Progenitor cell of endocrine pancreas (in vitro differentiated cells): ENCODE measurements around the gene TRIAP1. TPM values are rescaled to one million over a fixed set of nuclear protein-coding genes. Genes with fewer than 3 reads are reported as not detected.
A peak's percentile ranks its signal among the peaks of the same experiment; 100 is the strongest.
"Not testable (repeated sequence)": the region's sequence is repeated elsewhere in the genome, so short reads cannot be mapped to it uniquely, and the experiment has no call there.

Source experiments
- DNase-seq: peaks from one replicate; pipeline ENCODE4 v3.0.0; 2021; ENCODE audit warnings: low spot score; ENCODE audit not compliant: unreplicated experiment
- H3K27ac Mint-ChIP-seq: 2 replicates; pipeline ENCODE4 v1.8.0; 2021; ENCODE audit warnings: mild to moderate bottlenecking, moderate library complexity, mixed read lengths
- H3K27me3 Mint-ChIP-seq: 2 replicates; pipeline ENCODE4 v1.8.0; 2021; ENCODE audit warnings: mixed read lengths
- H3K36me3 Mint-ChIP-seq: 2 replicates; pipeline ENCODE4 v1.8.0; 2022; ENCODE audit warnings: mixed read lengths; ENCODE audit not compliant: insufficient read depth
- H3K4me1 Mint-ChIP-seq: 2 replicates; pipeline ENCODE4 v1.8.0; 2021; ENCODE audit warnings: low read depth, mixed read lengths
- H3K4me3 Mint-ChIP-seq: 2 replicates; pipeline ENCODE4 v1.8.0; 2021; ENCODE audit warnings: low read depth, mild to moderate bottlenecking, moderate library complexity, mixed read lengths
- H3K9me3 Mint-ChIP-seq: 2 replicates; pipeline ENCODE4 v1.8.0; 2021; ENCODE audit warnings: low read depth, mixed read lengths
- total RNA-seq: library from RNA; stranded (reverse); gene quantifications from 2 replicates; pipeline ENCODE4 v1.2.1, GENCODE V29; 2021
- TF ChIP-seq, protein P1 (sequence below): fragments of 200-600 bp; sonication (generic); IDR thresholded peaks from one replicate; pipeline ENCODE4 v1.5.0; 2021; ENCODE audit warnings: antibody characterized with exemption, mild to moderate bottlenecking; ENCODE audit not compliant: unreplicated experiment

The TRIAP1 gene
- total RNA-seq, 1 donor from 2014 or later = 32.4 TPM

DNA sequence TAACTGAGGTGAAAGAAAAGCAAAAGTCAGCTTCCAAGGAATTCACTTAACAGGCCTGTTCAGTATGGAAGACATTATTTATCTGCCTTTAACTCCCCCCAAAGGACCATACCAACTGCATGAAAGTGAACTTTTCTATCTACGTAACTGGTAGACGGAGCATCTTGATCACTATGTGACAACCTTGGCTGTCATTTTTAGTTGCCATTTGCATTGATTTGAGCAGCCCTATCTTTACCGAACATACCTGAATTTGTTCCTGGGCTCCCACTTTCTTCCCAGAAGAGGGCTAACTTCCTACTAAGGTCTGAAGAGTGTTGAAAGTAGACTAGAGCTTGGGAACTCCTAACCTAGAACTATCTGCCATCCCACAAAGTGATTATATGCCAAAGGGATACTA, 14.0 kb upstream of the TRIAP1 start:
- no peaks in the 10 kb centered on the region for H3K9me3 Mint-ChIP-seq
- H3K4me3 Mint-ChIP-seq = no peak overlapping the region
- TF ChIP-seq, protein P1, sequence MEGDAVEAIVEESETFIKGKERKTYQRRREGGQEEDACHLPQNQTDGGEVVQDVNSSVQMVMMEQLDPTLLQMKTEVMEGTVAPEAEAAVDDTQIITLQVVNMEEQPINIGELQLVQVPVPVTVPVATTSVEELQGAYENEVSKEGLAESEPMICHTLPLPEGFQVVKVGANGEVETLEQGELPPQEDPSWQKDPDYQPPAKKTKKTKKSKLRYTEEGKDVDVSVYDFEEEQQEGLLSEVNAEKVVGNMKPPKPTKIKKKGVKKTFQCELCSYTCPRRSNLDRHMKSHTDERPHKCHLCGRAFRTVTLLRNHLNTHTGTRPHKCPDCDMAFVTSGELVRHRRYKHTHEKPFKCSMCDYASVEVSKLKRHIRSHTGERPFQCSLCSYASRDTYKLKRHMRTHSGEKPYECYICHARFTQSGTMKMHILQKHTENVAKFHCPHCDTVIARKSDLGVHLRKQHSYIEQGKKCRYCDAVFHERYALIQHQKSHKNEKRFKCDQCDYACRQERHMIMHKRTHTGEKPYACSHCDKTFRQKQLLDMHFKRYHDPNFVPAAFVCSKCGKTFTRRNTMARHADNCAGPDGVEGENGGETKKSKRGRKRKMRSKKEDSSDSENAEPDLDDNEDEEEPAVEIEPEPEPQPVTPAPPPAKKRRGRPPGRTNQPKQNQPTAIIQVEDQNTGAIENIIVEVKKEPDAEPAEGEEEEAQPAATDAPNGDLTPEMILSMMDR = no peak
- peaks cover 29% of the 10 kb centered on the region for H3K36me3 Mint-ChIP-seq
- H3K27ac Mint-ChIP-seq = no peak overlapping the region
- H3K4me1 Mint-ChIP-seq = no peaks in the 10 kb centered on the region
- no peaks in the 10 kb centered on the region for H3K27me3 Mint-ChIP-seq
- no peak for DNase-seq

DNA sequence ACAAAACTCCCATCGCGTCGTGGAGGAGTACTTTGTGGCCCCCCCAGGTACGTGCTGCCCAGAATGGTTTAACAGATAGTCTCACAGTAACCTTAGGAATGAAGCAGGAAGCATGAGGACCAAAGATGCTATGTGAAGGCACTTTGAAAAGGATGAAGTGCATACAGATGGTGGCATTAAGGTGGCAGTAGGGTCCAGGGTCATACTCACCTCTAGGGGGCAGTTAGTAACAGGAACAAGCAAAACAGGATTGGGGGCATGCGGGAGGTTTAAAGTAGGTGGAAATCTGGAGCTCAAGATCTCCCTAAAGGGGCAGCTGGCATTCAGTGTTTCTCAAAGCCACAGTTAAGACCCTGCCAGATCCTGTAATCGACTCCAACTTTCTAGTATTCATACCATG, 10.9 kb upstream of the TRIAP1 start:
- TF ChIP-seq, protein P1 = peak; percentile 47
- Mint-ChIP-seq H3K4me3 (no peak overlapping the region), H3K36me3 (peaks cover 21% of the 10 kb centered on the region), H3K27me3 (no peaks in the 10 kb centered on the region), H3K9me3 (no peaks in the 10 kb centered on the region), H3K4me1 (peaks cover 11% of the 10 kb centered on the region), H3K27ac (peak overlapping the region; percentile 15)
- DNase-seq = no peak

DNA sequence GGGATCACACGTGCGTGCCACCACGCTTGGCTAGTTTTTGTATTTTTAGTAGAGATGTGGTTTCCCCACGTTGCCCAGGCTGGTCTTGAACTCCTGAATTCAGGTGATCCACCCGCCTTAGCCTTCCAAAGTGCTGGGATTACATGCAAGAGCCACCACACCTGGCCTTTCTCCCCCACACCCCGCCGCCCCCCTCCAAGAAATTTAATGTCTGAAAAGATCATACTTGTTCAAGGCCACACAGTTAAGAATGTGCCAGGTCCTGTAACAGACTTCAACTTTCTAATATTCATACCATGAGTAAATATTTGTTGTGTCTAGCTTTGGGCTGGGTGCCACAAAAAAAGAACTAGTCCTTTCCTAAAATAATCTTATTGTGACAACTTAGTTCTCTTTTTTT, 9.1 kb upstream of the TRIAP1 start:
- peaks cover 17% of the 10 kb centered on the region for H3K36me3 Mint-ChIP-seq
- no peak overlapping the region for H3K4me3 Mint-ChIP-seq
- no peak for DNase-seq
- TF ChIP-seq, protein P1 = no peak
- H3K27ac Mint-ChIP-seq = no peak overlapping the region
- no peaks in the 10 kb centered on the region for H3K9me3 Mint-ChIP-seq
- peaks cover 11% of the 10 kb centered on the region for H3K4me1 Mint-ChIP-seq
- no peaks in the 10 kb centered on the region for H3K27me3 Mint-ChIP-seq

DNA sequence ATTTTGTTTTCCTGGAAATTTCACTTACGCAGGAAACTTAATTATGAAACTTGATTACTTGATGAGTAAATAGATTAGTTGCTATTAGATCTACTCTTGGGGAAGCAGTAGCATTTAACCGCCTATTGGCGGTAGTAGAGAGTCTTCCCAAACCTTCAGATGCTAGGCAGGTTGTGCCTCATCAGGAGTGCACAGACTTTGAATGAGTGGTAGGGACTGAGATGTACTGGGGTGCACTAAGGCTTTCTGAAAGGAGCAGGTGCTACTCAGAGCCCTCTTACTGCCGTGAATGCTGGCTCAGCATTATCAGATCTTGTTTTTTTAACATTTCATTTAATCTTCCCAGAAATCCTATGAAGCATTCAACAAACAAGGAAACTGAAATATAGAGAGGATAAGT, 7.8 kb upstream of the TRIAP1 start:
- Mint-ChIP-seq H3K4me3 (no peak overlapping the region), H3K27ac (peak overlapping the region; percentile 18), H3K9me3 (no peaks in the 10 kb centered on the region), H3K36me3 (peaks cover 11% of the 10 kb centered on the region), H3K27me3 (no peaks in the 10 kb centered on the region), H3K4me1 (peaks cover 13% of the 10 kb centered on the region)
- TF ChIP-seq, protein P1 = peak; percentile 49
- no peak for DNase-seq

DNA sequence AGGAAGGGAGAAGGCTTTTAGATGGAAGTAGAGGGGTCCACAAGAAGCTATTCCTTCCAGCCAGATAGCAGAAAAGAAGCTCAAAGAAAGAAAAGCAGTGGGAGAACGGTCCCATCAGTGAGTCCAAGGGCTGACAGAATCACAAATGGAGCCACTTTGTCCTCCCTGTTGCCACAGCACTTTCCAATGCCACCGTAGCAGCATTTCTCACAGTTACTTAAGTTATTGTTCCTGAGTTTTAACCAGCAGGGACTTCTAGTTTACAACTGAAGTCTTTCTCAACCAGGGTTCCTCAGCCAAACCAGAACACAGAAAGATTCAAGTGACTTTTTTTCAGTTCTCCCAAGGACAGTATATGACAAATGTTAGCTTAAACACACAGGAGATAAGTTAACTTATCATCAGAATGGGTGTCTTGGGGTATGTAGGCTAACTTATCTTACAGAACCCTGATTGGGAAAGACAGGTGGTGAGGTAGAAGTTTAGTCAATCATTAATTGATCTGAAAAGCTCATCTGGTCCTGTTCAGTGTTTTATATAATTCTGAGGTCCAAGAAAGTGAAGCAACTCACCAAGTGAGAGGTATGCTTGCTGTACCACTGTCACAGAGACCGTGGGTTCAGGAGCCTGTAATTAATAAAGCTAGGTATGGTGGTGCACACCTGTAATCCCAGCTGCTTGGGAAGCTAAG, 7.0 kb upstream of the TRIAP1 start:
- Mint-ChIP-seq H3K27me3 (no peaks in the 10 kb centered on the region), H3K4me3 (no peak overlapping the region), H3K27ac (peak overlapping the region; percentile 71), H3K4me1 (peaks cover 13% of the 10 kb centered on the region), H3K36me3 (peaks cover 9% of the 10 kb centered on the region), H3K9me3 (no peaks in the 10 kb centered on the region)
- TF ChIP-seq, protein P1 = no peak
- no peak for DNase-seq

DNA sequence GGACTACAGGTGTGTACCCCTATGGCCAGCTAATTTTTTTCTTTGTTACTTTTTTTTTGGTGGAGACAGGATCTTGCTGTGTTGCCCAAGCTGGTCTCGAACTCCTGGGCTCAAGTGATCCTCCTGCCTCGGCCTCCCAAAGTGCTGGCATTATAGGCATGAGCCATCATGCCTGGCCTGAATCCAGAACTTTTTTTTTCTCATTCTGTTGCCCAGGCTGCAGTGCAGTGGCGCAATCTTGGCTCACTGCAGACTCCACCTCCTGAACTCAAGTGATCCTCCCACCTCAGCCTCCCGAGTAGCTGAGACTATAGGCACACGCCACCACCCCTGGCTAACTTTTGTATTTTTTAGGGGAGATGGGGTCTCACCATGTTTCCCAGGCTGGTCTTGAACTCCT, 6.3 kb upstream of the TRIAP1 start:
- not testable (repeated sequence) for H3K36me3 Mint-ChIP-seq, DNase-seq, H3K27me3 Mint-ChIP-seq, H3K9me3 Mint-ChIP-seq, H3K4me3 Mint-ChIP-seq
- H3K4me1 Mint-ChIP-seq = peaks cover 14% of the 10 kb centered on the region
- peak overlapping the region; percentile 71 for H3K27ac Mint-ChIP-seq
